RWPE2 (cell line): ENCODE data around the gene FCER1G.

Experiments
- ATAC-seq: fragments of 200-7000 bp; cut with Tn5 transposase; 3 replicates; pipeline ENCODE4 v1.9.1; 2021; ENCODE audit warnings: low read depth
- DNase-seq: peaks from one replicate; pipeline ENCODE4 v3.0.0-alpha.2; 2020; ENCODE audit warnings: low spot score
- H3K27ac ChIP-seq: fragments of 450-650 bp; 2 replicates; pipeline ENCODE4 v1.5.1; 2017; ENCODE audit warnings: mild to moderate bottlenecking; ENCODE audit not compliant: poor library complexity, severe bottlenecking
- H3K27me3 ChIP-seq: fragments of 250-450 bp; sonication (Bioruptor Pico); 2 replicates; pipeline ENCODE4 v1.5.1; 2021; ENCODE audit warnings: mild to moderate bottlenecking, moderate library complexity; ENCODE audit not compliant: insufficient read depth, poor library complexity, severe bottlenecking
- H3K36me3 ChIP-seq: fragments of 250-450 bp; sonication (Bioruptor Pico); 2 replicates; pipeline ENCODE4 v1.5.1; 2020; ENCODE audit warnings: low read depth, mild to moderate bottlenecking, moderate library complexity
- H3K4me1 ChIP-seq: fragments of 250-450 bp; sonication (Bioruptor Pico); 2 replicates; pipeline ENCODE4 v1.5.1; 2021; ENCODE audit warnings: mild to moderate bottlenecking, moderate library complexity; ENCODE audit not compliant: insufficient read depth, poor library complexity, severe bottlenecking
- H3K4me3 ChIP-seq: fragments of 250-450 bp; sonication (Bioruptor Pico); 2 replicates; pipeline ENCODE4 v1.5.1; 2021; ENCODE audit warnings: mild to moderate bottlenecking, moderate library complexity; ENCODE audit not compliant: severe bottlenecking
- H3K9me3 ChIP-seq: fragments of 250-450 bp; sonication (Bioruptor Pico); 2 replicates; pipeline ENCODE4 v1.5.1; 2021; ENCODE audit warnings: mild to moderate bottlenecking, moderate library complexity; ENCODE audit not compliant: severe bottlenecking
- CTCF ChIP-seq: fragments of 450-650 bp; IDR thresholded peaks from one replicate; pipeline ENCODE4 v1.5.1; 2017; ENCODE audit warnings: mild to moderate bottlenecking, moderate library complexity; ENCODE audit not compliant: poor library complexity, severe bottlenecking

Gene FCER1G

DNA sequence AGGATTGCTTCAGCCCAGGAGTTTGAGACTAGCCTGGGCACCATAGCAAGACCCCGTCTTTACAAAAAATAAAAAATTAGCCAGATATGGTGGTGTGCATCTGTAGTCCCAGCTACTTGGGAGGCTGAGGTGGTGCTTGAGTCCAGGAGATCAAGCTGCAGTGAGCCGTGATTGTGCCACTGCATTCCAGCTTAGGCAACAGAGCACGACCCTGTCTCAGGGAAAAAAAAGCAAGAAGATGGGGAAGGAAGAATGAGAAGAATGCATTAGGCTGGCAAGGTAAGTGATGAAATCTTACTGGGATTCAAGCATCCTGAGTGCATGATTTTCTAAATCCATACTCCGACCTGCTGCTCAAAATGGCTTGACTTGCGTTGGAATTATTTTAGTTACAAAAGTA lies 50.2 kb downstream of the FCER1G start:
- H3K4me3 ChIP-seq, result no peak overlapping the region
- DNase-seq (no peak), ATAC-seq (no peak)
- H3K9me3 ChIP-seq, result no peaks in the 10 kb centered on the region
- no peak for TF ChIP-seq CTCF
- no peaks in the 10 kb centered on the region for H3K27me3 ChIP-seq
- no peak overlapping the region for H3K27ac ChIP-seq
- peaks cover 9% of the 10 kb centered on the region for H3K4me1 ChIP-seq
- no peaks in the 10 kb centered on the region for H3K36me3 ChIP-seq

DNA sequence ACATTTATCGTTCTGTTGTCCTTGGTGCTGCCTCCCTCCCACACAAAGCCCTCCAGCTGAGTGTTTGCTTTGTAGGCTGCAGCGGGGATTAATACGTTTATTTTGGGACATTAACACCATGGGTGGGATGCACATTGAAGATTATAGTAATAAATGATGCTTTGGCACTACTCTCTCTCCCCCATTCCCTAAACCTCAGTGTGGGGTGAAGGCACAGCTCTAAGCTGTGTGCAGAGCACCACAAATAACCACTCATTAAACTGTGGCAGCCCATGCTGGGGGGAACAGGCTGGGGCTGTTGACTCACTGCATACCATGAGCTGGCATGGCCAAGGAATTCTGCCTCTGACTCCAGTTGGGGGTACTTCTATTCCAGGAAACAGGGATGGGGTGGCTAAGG lies 51.1 kb downstream of the FCER1G start:
- Histone ChIP-seq H3K4me1 (peaks cover 2% of the 10 kb centered on the region), H3K27ac (no peak overlapping the region), H3K36me3 (no peaks in the 10 kb centered on the region), H3K9me3 (no peaks in the 10 kb centered on the region), H3K4me3 (no peak overlapping the region), H3K27me3 (no peaks in the 10 kb centered on the region)
- no peak for TF ChIP-seq CTCF
- DNase-seq, result no peak
- no peak; the same call in 2 of the 3 replicates for ATAC-seq

- no peak overlapping the region for H3K27ac ChIP-seq
- no peaks in the 10 kb centered on the region for H3K9me3 ChIP-seq
- TF ChIP-seq CTCF, result no peak
- ATAC-seq (no peak), DNase-seq (no peak)
- H3K4me1 ChIP-seq, result no peaks in the 10 kb centered on the region
- no peaks in the 10 kb centered on the region for H3K36me3 ChIP-seq
- H3K4me3 ChIP-seq, result no peak overlapping the region
- H3K27me3 ChIP-seq, result no peaks in the 10 kb centered on the region
Measured at GRCh38 chr1:161266836-161267235, 51.7 kb downstream of the FCER1G start.

- no peak for ATAC-seq
- no peaks in the 10 kb centered on the region for H3K9me3 ChIP-seq
- H3K27ac ChIP-seq, result no peak overlapping the region
- TF ChIP-seq CTCF, result no peak
- H3K36me3 ChIP-seq, result no peaks in the 10 kb centered on the region
- no peak overlapping the region for H3K4me3 ChIP-seq
- no peaks in the 10 kb centered on the region for H3K27me3 ChIP-seq
- no peak for DNase-seq
- no peaks in the 10 kb centered on the region for H3K4me1 ChIP-seq
Measured at GRCh38 chr1:161267321-161267720, 52.2 kb downstream of the FCER1G start.
